SK-N-SH (cell line): ENCODE data around the gene SOX9.

Experiments used
- EP300 ChIP-seq, 2 experiments: IDR thresholded peaks; 2 replicates each; pipeline versions ENCODE4 v1.4.0 to v1.6.1; 2012; ENCODE audit warnings: borderline replicate concordance in 1 of 2, low read depth in 1 of 2, low read length in 1 of 2
- FOXJ3 ChIP-seq: sonication (generic); formaldehyde crosslinking; IDR thresholded peaks from 2 replicates; pipeline ENCODE4 v1.5.1; 2020; ENCODE audit warnings: mild to moderate bottlenecking, missing genetic modification reagents
- FOXM1 ChIP-seq: IDR thresholded peaks from 2 replicates; pipeline ENCODE4 v1.4.0; 2012; ENCODE audit warnings: low read depth, mild to moderate bottlenecking
- JUND ChIP-seq: IDR thresholded peaks from 2 replicates; pipeline ENCODE4 v1.4.0; 2012
- REST ChIP-seq: IDR thresholded peaks from 2 replicates; pipeline ENCODE4 v1.6.1; 2012; ENCODE audit warnings: mild to moderate bottlenecking, low read depth, low read length, moderate library complexity
- TAF1 ChIP-seq: IDR thresholded peaks from 2 replicates; pipeline ENCODE4 v1.6.1; 2012; ENCODE audit warnings: low read depth, mild to moderate bottlenecking, low read length, moderate library complexity, borderline replicate concordance
- TCF12 ChIP-seq: IDR thresholded peaks from 2 replicates; pipeline ENCODE4 v1.4.0; 2012
- TF ChIP-seq, protein P1 (sequence below): fragments of 200-600 bp; sonication (generic); IDR thresholded peaks from 2 replicates; pipeline ENCODE4 v1.6.1; 2017; ENCODE audit warnings: antibody characterized with exemption, mild to moderate bottlenecking, moderate library complexity

- TF ChIP-seq REST (no peak), JUND (no peak), FOXM1 (no peak), TAF1 (no peak), FOXJ3 (no peak), EP300 (IDR thresholded peaks at IDR 0.05; ENCODE audit: borderline replicate concordance in 1 of 2, low read depth in 1 of 2, low read length in 1 of 2) (no peak), TCF12 (no peak)
- TF ChIP-seq, protein P1, sequence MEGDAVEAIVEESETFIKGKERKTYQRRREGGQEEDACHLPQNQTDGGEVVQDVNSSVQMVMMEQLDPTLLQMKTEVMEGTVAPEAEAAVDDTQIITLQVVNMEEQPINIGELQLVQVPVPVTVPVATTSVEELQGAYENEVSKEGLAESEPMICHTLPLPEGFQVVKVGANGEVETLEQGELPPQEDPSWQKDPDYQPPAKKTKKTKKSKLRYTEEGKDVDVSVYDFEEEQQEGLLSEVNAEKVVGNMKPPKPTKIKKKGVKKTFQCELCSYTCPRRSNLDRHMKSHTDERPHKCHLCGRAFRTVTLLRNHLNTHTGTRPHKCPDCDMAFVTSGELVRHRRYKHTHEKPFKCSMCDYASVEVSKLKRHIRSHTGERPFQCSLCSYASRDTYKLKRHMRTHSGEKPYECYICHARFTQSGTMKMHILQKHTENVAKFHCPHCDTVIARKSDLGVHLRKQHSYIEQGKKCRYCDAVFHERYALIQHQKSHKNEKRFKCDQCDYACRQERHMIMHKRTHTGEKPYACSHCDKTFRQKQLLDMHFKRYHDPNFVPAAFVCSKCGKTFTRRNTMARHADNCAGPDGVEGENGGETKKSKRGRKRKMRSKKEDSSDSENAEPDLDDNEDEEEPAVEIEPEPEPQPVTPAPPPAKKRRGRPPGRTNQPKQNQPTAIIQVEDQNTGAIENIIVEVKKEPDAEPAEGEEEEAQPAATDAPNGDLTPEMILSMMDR, result no peak
These were observed 7.1 kb upstream of the SOX9 start for GRCh38 chr17:72113751-72114150.
